Measurements from ENCODE around the gene LGALS4. TPM values are rescaled to one million over a fixed set of nuclear protein-coding genes. Genes with fewer than 3 reads are reported as not detected.

The LGALS4 gene
- total and polyA plus RNA-seq, 9 of the 15 experiments (the other 6 are each of a cell fraction or from before 2014, with no cell fraction given): 0.08 to 1.1 (median 0.30) TPM; not detected in 3

- H2AFZ ChIP-seq (ENCODE audit: low read depth, low read length): peak overlapping the region; percentile 48
- ATAC-seq (peak; percentile 43), FAIRE-seq (peak; percentile 19), DNase-seq (ENCODE audit: extremely low read depth in 1 of 4, low spot score in 3 of 4) (peak; percentile 88 to 97 (median 92))
- peaks cover 16 to 51% of the 10 kb centered on the region in 2 experiments; a peak in 4 of 5 replicates for H3K4me1 ChIP-seq (replicated peaks in 1 of 2; ENCODE audit: control insufficient read depth in 2 of 2, insufficient read depth in 2 of 2, low read length in 2 of 2)
- H3K9ac ChIP-seq (ENCODE audit: insufficient read depth in 1 of 2, low read depth in 2 of 2, low read length in 2 of 2): peak overlapping the region; percentile 93 to 97
- no peaks in the 10 kb centered on the region for H3K9me3 ChIP-seq (replicated peaks; ENCODE audit: control insufficient read depth, insufficient read depth, low read depth, low read length)
- intact Hi-C loops (cut with micrococcal nuclease): loop anchor here (2.0 kb wide), 1 partner anchor 35 kb away; no protein-coding TSS in a partner anchor
- H3K9me1 ChIP-seq (ENCODE audit: control insufficient read depth, insufficient read depth, low read length): no peaks in the 10 kb centered on the region
- H3K4me3 ChIP-seq: peak overlapping the region; percentile 80
- CTCF ChIA-PET (ENCODE audit: low intra/inter-chr PET ratio): interaction anchor here (1.0 kb wide), 1 partner anchor 79 kb away, joined by 3 read pairs; the partner anchor contains the start of genes MRPS12 and SARS2
- H3K4me2 ChIP-seq (ENCODE audit: insufficient read depth, low read length): peak overlapping the region; percentile 99
- H3K27me3 ChIP-seq (ENCODE audit: control insufficient read depth in 2 of 2, insufficient read depth in 2 of 2, low read length in 2 of 2): no peaks in the 10 kb centered on the region
- 0% methylated on average over 24 of the region's 67 CpGs for whole genome bisulfite sequencing (ENCODE audit: insufficient coverage, low coverage, missing lambda C conversion rate)
- H3K36me3 ChIP-seq (ENCODE audit: control insufficient read depth, insufficient read depth, low read length): peaks cover 23% of the 10 kb centered on the region
- H3K79me2 ChIP-seq (ENCODE audit: control insufficient read depth, insufficient read depth, low read length): peaks cover 40% of the 10 kb centered on the region
- peak overlapping the region; percentile 96 for H3K27ac ChIP-seq (ENCODE audit: extremely low read depth, low read depth, low read length)
- POLR2A ChIA-PET: interaction anchor here (0.7 to 6.0 kb wide), 5 partner anchors 9 to 20 kb away, joined by 3 to 58 read pairs (median 4); partner anchors contain the start of gene ECH1
- H4K20me1 ChIP-seq (replicated peaks; ENCODE audit: control insufficient read depth, insufficient read depth, low read length): peaks cover 5% of the 10 kb centered on the region
- in situ Hi-C loops (cut with MboI): no loop called here
- no TSS peak for BruUV-seq (replicated peaks)
- TF ChIP-seq PTRF (tag; IDR thresholded peaks at IDR 0.05) (no peak), NRF1 (conservative IDR thresholded peaks at IDR 0.05 in 1 of 2, IDR thresholded peaks at IDR 0.05 in 1 of 2) (peak; percentile 13 to 19; a peak in 2 of 4 replicates), HNRNPK (IDR thresholded peaks at IDR 0.05; ENCODE audit: low read depth, low read length, poor library complexity, severe bottlenecking) (no peak), TEAD2 (tag; IDR thresholded peaks at IDR 0.05) (peak; percentile 59; the same call in 1 of the 2 replicates), POLR2G (IDR thresholded peaks at IDR 0.05; ENCODE audit: low read depth, low read length) (peak; percentile 77), U2AF1 (optimal IDR thresholded peaks at IDR 0.05; ENCODE audit: low read depth, low read length) (no peak), DLX4 (CRISPR knock-in tag; IDR thresholded peaks at IDR 0.05) (no peak), MBD1 (CRISPR knock-in tag; IDR thresholded peaks at IDR 0.05) (no peak), HOXB6 (CRISPR knock-in tag; IDR thresholded peaks at IDR 0.05; ENCODE audit: borderline replicate concordance) (no peak), KLF1 (tag; IDR thresholded peaks at IDR 0.05) (peak; percentile 83; the same call in 1 of the 2 replicates), JUN (IDR thresholded peaks at IDR 0.05; ENCODE audit: borderline replicate concordance, low read depth, low read length) (peak; percentile 65; the same call in 1 of the 2 replicates), JUN (CRISPR knock-in tag; IDR thresholded peaks at IDR 0.05; ENCODE audit: borderline replicate concordance) (no peak), TBL1XR1 (IDR thresholded peaks at IDR 0.05; ENCODE audit: low read length in 2 of 2) (0 out of 4 replicates have a peak, but pooled peaks of 1 of the 2 experiments have one; percentile 14), ATF7 (IDR thresholded peaks at IDR 0.05) (peak; percentile 52)
Measured at GRCh38 chr19:38851622-38852230, 39.0 kb upstream of the LGALS4 start.
